GM11168 (cell line): ENCODE results near the gene TNFRSF11A.

Experiments
- in situ Hi-C: fragments of 300-500 bp; cut with MboI; formaldehyde crosslinking; loops from one replicate; pipeline ENCODE4 v1.12.0; 2022; ENCODE audit warnings: low sequenced_read_pairs; ENCODE audit not compliant: unreplicated experiment

TNFRSF11A gene

GRCh38 chr18:62374410-62374965 lies 49.4 kb downstream of the TNFRSF11A start:
- in situ Hi-C loops = no loop called here

DNA sequence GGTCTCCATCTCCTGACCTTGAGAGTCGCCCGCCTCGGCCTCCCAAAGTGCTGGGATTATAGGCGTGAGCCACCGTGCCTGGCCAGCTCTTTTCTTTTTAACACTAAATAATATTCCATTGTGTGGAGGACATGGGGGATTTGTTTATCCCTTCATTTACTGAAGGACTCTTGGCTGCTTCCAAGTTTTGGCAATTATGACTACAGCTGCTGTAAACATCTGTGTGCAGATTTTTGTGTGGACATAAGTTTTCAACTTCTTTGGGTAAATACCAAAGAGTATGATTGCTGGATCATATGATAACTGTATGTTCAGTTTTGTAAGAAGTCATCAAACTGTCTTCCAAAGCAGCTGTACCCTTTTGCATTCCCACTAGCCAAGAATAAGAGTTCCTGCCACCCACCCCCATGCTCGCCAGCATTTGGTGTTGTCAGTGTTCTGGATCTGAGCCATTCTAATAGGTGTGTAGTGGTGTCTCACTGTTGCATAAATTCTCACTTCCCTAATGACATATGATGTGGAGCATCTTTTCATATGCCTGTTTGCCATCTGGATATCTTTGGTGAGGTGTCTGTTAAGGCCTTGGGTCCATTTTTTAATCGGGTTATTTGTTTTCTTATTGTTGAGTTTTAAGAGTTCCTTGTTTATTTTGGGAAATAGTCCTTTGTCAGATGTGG lies 52.2 kb downstream of the TNFRSF11A start:
- in situ Hi-C loops = no loop called here

- in situ Hi-C loops = no loop called here
Measured at GRCh38 chr18:62379051-62379450, 53.9 kb downstream of the TNFRSF11A start.

- in situ Hi-C loops = no loop called here
Measured at GRCh38 chr18:62381373-62381772, 56.3 kb downstream of the TNFRSF11A start.

DNA sequence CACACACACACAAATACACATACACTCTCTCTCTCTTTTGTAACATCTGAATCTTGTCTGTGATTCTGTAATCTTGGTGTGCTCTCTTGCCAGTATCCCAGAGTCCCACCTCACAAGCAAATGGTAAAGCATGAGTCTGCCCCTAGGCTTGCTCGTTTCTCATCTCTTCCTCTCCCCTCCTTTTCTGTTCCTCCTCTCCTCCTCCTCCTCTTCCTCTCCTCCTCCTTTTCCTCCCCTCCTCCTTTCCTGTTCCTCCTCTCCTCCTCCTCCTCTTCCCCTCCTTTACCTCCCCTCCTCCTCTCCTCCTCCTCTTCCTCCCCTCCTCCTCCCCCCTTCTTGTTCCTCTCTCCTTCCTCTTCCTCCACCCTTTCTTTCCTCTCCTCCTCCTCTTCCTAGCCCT lies 59.0 kb downstream of the TNFRSF11A start:
- in situ Hi-C loops = no loop called here

- in situ Hi-C loops = no loop called here
Measured at GRCh38 chr18:62384610-62385097, 59.5 kb downstream of the TNFRSF11A start.

- in situ Hi-C loops = no loop called here
Measured at GRCh38 chr18:62386091-62386490, 61.0 kb downstream of the TNFRSF11A start.

- in situ Hi-C loops = no loop called here
Measured at GRCh38 chr18:62386601-62387000, 61.5 kb downstream of the TNFRSF11A start.

DNA sequence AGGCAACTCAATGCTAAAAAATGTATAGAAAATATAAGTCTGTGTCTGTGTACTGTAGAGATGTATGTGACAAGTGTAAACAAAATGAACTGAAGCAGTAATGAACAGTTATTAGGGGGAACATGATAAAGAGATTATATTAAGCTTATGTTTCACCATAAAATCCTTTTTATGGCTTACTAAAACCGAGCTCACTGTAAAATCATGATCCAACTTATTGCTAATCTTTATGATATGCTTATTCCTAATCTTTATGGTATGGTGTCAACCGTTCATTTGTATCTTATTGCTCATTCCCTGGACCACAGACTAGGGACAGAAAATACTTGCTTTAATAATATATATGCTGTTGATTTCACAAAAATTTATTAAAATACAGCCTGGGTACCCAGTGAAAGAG lies 62.1 kb downstream of the TNFRSF11A start:
- in situ Hi-C loops = no loop called here

DNA sequence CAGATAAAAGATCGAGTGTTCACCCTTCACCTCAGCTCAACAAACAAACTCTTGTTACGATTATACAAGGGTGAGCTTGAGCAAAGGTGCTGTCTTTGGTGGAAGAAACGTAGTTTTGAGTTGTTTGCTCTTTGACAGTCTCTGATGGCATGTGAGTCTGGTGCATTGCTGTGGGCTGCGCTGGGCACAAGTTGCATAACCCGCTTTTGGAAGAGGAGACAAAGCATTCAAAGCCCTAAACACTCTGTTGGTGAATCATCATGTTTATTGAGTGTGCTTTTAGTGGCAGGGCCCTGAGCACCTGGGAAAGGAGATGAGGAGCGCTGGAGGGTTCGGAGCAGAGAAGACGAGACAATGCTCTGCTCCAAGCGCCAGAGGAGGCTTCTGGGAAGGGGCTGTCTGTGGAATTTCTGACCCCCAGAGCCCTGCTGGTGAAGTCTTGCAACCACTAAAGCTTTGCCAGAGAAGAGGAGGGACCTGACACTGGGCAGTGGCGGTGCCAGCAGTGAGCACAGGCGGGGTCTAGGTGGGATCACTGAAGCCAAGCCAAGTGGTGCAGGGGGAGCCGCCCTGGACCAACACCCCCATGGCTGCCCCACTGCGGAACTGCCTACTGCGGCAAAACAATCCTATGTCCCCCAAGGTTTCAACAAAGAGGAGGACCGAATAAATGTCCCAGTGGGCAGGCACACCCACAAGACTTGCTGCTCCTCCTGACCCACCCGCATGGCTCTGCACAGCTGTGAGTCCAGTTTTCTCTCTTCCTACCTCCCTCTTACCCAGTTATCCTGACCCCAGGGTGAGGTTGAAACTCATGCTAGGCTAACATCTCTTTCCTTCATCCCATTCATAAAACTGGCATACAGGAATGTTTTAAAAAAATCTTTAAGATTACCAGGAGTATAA lies 64.0 kb downstream of the TNFRSF11A start:
- in situ Hi-C loops = no loop called here

DNA sequence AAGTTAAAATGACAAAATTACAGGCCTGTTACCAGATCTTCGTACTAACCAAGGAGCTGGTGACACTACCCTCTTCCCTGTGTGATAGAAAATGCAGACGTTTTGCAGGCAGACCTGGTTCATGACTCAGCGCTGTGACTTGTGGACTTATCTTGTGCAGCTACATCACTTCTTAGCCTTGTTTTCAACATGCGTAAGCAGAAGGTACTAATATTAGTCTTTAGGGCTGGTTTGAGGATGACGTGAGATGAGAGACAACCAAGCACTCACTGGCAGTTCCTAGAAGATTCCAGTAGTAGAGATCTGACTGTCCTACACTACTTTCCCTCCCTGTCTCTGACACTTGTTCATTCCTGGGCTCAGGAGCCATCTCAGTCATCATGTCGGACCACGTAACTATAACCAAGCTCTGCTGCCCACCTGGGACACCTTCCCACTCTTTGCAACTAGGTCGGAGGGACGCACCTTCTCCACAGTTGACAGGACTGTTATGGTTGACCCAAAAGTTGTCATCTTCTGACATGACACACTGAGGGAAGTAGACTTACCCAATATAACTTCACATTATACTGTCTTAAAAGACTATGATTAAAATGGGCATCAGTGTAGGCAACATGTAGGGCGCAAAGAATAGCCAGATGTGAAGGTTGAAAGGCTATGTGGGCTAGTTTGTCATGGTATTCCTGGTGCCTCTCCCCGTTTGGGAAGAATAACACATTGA lies 64.8 kb downstream of the TNFRSF11A start:
- in situ Hi-C loops = no loop called here

DNA sequence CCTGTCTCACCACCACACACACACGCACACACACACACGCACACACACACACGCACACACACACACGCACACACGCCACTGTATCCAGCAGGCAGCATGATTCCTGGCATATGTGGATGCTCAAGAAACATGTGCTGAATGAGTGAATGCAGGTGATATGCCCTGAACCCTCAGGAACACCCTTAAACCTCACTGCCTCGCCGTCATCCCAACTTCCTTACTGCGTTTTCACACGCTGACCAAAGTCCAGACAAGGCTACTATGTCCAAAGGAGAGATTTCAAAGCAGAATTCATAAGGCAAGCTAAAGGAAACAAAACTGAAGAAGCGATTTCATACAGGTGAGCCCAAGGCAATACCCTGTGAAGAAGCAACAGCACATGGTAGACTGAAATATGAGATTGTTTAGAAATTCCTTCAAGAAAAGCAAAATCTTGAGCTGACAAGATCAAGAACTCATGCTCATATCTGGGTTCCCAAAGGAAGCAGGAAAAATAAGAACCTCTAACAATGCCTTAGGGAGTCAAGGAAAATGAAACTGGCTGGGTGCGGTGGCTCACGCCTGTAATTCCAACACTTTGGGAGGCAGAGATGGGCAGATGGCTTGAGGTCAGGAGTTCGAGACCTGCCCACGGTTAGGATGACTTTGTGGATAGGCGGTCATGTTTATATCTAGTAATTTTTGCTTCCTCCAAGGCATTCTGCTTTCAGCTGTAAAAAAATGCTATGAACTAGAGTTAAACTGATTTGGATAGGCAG lies 69.1 kb downstream of the TNFRSF11A start:
- in situ Hi-C loops = no loop called here

DNA sequence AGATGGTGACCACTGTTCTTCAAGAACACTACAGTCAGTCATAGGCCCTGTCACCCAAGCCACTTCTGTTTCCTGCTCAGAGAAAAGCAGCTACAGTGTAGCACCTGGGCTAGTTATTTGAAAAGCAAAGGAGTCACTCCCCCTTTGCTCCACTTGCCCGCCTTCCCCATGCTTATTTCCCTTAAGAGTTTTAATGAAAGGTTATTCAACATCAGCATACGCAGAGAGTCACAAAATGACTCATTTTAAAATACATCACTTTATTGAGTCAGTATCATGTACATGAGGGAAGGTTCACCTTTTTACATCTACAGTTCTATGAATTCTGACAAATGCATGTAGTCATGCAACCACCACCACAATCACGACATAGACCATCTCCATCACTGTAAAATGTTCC lies 71.3 kb downstream of the TNFRSF11A start:
- in situ Hi-C loops = no loop called here

GRCh38 chr18:62396967-62397366 lies 71.9 kb downstream of the TNFRSF11A start:
- in situ Hi-C loops = no loop called here

- in situ Hi-C loops = no loop called here
Measured at GRCh38 chr18:62398291-62398690, 73.2 kb downstream of the TNFRSF11A start.

GRCh38 chr18:62399276-62399675 lies 74.2 kb downstream of the TNFRSF11A start:
- in situ Hi-C loops = no loop called here

DNA sequence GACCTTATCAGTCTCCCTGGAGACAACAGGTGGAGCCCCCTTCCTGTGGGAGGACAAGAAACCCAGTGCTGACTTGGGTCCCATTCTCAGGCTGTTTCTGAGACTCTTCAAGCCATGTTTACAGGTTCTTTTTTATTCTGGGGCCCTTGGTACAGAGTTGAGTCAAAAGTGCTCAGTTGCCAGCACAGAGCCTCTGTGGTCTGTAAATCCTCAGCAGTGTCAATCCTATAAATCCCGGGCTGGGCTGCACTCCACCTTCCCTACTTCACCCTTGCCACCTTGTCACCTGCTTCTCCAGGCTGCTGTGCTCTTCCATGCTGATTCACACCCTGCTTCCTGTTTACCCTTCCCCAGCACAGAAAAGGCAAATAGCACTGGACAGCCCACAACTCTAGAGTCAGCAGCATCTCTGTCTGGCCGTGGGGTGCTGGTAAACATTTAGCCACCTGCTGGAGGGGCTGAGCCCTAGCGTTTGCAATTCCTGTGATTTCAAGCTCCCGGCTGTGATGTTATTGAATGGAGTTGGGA lies 74.7 kb downstream of the TNFRSF11A start:
- in situ Hi-C loops = no loop called here

DNA sequence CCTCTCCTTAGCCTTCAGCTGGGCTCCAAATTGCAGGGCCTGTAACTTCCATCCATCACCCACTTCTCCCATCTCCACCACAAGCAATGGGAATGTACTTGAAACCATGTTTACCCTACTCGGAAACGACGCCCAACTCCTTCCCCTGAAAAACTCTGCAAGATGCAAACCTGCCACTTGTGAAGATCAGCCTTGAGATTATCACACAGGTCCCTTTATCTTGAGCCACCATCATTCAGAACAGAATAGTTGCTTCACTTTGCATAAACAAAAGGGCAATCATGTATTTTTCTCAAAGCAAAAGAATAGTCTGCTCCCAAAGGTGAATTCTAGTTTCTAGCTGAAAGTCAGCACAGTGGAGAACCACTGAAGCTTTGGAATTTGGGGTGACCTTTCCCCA lies 75.8 kb downstream of the TNFRSF11A start:
- in situ Hi-C loops = no loop called here

DNA sequence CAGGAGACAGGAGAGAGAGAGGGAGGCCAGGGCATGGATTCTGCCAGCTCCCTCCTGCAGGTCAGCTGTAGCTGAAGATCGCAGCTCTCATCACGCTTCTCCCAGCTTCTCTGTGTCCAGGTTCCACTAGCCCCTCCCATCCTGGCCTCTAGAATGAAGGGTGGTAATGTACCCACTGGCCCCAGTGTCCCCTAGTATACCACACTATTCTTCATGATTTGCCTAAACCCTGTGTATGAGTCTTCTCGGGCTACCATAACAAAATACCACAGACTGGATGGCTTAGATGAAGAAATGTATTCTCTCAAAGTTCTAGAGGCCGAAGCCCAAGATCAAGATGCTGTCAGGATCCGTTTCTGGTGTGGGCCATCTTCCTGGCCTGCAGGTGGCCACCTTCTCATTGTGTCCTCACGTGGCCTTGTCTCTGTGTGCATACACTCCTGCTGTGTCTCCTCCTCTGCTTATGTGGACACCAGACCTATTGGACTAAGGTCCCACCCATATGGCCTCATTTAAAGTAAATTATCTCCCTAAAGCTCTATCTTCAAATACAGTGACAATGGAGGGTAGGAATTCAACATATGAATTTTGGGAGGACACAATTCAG lies 77.3 kb downstream of the TNFRSF11A start:
- in situ Hi-C loops = no loop called here
